ENCODE measurements around the gene AQP5.

Gene AQP5

DNA sequence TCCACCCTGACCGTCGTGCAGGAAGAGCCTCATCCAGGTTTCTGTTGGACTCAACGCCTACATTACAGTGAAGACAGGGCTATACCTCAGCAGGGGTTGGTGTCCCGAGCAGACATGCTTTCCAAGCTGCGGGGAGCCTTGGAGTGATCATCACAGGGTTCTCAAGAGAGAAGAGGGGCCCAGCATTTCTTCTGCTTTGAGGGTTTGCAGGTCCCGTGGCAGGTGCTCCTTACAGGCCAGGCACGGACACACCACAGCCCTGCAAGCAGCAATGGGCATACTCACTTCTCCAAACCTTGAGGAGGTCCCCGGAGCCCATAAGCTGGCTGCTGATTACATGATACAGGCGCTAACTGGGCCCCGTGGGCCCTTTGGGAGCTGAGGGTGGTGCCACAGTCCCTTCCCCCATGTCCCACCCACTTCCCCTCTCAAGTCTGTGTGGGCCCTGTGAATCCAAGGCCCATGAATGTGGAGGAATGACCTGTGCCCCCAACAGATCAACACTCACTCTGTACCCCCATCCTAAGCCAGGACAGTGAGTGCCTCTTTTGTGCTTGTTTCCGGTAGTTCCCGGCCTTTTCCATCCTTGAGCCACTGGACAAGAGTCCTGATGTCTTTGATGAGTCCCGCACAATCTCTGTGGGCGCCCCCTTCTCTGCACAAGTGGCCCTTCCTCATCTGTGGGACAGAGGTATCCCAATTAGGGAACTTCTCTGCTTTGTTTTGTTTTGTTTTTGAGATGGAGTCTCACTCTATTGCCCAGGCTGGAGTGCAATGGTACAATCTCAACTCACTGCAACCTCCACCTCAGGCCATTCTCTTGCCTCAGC is 10.0 kb upstream of the AQP5 start:
- no peak for DNase-seq

DNA sequence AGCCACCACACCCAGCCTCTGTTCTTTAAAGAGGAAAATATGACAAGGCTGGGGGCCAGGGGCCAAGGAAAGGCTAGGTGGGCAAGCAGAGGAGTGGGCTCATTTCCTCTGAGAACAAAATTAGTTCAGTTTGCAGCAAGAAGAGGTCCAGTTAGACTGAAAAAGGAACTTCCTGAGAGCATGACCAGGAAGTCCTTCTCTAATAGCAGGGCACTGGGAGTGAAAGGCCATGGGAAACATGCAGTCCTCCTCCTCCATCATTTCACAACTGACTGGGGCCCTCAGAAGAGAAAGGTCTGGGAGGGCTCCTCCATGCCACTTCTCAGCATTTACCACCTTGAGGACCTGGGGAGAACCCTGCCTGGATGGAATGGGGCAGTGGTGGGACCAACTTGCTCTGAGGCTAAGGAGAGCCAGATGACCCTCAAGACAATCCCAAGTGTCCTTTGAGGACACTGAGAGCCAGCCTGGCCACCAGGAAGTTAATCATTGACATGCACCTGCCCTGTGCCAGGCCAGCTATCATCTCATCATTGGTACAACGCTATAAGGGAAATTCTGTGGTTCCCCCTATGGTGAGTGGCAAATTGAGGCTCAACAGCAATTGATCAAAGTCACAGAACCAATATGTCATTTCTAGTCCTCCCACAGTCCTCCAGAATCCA is 9.1 kb upstream of the AQP5 start:
- DNase-seq = no peak

DNA sequence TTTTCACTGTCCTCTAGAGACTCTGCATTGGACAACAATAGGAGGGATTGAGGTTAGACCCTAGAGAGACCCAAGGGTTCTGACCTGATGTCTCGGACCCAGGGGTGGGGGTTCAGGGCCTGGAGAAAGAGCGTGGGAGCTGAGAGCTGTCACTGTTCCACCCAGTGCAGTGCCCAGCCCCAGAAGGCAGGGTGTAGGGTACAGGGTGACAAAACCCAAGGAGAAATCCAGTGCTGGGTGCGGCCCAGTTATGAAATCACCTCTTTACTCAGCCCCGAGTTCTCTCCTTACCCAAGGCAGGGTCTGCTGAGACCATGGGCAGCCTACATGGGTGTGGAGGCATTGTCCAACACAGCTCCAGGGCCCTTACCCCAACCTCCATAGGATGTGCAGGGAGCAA is 8.5 kb upstream of the AQP5 start:
- no peak for DNase-seq

DNA sequence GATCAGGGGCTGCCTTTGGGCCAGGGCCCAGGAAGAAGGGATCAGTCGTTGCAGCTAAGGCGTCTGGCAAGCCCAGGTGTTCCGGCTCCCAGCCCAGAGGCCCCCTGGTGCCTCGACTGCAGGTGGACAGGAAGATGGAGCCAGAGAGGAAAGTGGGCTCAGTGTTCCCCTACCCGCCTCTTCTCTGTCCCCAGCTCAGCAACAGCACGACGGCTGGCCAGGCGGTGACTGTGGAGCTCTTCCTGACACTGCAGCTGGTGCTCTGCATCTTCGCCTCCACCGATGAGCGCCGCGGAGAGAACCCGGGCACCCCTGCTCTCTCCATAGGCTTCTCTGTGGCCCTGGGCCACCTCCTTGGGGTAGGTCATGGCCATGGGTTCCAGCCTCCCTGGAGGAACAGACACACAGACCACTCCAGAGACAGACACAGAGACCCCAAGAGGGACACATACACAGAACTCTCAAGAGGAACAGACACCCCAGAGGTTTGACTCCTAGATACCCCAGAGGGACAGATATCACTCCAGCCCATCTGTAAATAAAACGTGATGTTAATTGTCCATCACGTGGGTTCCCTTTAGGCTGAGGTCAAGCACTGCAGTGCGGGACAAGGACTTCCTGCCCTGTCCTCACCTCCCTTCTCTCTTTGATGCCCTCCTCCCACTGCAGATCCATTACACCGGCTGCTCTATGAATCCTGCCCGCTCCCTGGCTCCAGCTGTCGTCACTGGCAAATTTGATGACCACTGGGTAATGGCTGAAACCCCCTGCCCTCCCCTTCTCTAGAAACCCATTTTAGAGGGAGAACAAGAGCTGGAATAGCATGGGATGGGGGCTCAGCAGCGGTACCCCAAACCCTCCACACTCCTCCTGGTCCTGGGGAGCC is 7.5 kb upstream of the AQP5 start:
- DNase-seq = no peak

DNA sequence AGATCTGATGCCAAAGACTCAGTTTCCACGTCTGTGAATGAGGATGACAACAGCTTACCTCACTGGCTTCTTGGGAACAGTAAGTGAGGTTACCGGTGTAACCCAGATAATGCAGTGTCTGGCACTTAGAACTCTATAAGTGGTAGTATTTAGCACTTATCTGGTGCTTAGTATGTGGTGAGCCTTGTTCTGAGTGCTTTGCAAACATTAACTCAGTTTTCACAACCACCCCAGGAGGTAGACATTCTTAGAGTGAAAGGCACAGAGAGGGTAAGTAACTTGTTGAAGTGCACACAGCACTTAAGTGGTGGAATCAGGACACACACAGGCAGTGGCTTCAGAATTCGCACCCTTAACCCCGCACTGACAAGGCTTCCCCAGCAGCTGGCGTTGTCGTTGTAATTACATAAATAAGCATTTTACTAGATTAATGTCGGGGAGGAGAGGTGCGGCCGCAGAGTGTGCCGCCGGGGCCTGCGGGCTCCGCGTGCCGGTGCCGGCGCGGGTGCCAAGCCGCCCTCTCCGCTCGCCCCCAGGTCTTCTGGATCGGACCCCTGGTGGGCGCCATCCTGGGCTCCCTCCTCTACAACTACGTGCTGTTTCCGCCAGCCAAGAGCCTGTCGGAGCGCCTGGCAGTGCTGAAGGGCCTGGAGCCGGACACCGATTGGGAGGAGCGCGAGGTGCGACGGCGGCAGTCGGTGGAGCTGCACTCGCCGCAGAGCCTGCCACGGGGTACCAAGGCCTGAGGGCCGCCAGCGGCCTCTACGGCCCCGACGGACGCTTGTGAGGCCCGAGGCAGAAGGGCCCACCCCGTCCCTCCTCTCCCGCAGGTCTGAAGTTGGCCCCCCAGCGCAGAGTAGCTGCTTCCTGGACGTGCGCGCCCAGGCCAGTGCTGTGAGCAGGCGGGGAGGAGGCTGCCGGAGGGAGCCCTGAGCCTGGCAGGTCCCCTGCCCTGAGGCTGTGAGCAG is 6.5 kb upstream of the AQP5 start:
- DNase-seq = no peak

DNA sequence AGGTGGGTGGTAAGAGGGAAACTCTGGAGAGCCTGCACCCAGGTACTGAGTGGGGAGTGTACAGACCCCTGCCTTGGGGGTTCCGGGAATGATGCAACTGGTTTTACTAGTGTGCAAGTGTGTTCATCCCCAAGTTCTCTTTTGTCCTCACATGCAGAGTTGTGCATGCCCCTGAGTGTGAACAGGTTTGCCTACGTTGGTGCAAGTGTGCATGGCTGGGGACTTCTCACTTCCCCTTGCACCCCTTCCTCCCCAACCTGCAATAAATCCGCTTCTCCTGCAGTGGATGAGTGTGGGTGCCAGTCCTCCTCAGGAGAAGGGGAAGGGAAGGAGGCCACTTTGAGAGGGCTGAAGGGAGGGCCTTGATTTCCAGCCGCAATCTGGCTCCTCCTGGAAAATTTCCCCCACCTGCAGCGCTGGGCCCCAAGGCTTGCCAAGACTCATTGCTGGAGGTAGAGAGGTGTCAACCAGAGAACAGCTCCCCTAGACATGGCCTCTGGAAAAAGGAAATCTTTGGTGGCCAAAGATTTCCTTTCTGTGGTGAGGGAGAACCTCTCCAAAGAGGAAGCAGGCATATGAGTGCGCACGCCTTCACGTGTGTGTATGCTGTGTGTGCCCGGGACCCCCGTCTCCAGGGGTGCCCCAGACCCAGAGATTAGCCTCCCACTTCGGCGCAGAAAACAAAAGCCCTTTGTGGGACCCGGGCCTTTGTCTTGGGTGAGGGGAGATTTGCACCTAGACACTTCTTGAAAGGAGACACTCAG is 5.6 kb upstream of the AQP5 start:
- DNase-seq = no peak

DNA sequence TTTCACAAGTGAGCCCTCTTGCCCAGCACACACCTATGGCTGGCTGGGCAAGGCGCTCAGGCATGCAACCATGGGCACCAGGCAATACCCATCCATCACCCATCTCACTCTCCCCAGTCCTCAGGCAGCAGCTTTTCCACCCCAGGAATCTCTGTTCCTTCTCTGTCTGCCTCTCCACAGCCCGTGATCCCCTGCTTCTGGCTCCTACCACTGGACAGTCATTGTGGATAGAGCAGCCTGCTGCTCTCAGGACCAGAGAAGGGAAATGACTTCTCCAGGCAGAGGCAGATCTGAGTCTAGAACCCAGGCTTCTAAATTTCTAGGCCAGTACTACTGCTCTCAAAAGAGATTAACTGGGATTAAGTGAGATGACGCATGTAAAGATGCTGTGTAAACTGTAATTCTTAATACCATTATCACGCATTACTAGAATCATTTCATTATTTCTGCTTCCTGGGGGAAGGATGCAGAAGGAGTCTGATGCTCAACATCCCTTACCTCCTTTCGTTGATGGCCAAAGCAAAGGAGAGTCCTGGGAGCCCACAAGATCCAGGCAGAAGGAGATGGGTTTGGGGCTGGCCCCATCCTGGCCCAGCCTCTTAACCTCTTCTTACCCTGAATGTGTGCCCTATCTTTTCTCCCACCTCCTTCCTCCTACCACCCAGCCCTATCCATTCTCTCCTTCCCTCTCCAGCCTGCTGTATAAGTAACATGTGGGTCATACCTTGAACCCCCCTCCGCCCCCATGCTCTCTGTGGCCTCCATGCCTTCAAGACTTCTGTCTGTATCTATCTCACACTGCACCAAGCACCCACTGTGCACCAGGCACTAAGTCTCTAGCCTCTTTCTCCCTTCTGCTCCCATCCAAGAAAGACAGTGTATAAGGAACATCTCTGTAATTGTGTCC is 4.8 kb upstream of the AQP5 start:
- DNase-seq = no peak

DNA sequence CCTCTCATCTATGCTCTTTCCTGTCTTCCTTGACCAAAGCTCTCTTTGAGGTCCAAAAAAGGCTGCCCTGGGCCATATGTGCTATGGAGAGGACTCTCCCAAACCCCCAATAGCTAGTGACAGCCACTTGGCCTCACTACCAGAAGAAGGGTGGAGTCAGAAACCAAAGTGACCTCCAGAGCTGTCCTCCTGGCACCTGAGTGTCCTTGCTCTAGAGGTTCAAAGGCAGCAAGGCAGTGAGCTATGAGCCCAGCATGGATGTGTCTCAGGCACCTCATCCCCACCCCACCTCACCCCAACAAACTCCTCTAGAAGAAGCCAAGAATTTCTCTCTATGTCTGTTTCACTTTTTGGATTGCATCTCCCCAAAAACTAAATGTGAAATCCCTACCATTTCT is 4.1 kb upstream of the AQP5 start:
- DNase-seq = no peak

DNA sequence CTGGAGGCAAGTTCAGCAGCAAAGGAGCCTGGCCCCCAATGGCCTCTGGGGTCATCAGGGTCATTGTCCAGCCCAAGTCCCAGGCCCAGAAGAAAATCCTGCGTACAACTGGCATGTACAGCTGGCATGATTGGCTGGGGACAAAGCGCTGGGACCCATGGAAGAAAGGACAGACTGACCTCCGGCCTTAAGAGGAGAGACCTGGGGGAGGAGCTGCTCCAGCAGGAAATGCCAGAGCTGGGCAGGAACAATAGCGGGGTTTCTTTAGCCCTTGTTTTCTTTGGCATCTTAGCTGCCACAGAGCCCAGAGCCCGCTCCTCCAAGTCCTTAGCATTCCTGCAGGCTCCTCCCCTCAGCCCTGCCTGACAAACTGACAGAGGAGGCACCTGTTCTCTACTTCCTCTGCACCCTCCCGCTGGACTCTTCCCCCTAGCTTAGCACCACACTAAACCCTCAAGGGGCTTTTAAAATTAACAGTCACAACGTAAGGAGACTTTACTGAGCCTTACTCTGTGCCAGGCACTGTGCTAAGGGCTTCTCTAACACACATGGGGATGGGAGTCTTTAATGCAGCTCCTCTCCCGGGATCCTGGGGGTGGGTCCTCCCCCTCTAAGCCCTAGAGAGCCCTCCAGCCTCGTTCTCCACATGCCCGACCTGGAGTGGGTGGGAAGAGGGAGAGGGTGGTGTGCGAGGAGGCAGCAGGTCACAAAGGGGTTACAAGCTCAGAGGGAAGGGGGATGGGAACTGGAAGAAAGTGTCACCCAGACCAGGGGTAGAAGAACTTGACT is 1.8 kb upstream of the AQP5 start:
- no peak for DNase-seq

DNA sequence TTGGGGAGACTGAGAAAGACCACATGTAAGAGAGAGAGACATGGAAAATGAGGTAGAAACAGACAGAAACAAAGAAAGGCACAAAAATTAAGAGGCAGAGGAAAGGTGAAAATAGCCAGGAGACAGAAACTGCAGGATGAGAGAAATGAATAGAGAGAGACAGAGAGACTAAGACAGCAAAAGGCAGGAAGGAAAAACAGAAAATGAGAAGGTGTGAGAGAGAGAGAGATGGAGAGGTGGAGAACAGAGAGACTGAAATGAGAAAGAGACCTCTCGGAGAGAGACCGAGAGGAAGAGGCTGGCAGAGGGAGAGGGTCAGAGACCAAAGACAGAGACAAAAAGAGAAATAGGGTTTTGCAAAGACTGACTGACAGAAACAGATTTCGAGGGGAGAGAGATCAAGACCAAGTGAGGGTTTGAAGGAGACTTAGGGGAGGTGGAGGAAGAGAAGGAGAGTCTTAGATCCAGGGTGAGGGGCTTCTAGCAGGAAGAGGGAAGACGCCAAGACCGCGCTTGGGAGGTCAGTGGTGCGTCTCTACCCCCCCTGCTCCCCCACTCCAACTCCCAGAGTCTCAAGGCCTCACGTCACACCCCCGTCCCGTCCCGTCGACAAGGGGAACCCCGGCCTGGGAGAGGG is 1.1 kb upstream of the AQP5 start:
- no peak for DNase-seq

DNA sequence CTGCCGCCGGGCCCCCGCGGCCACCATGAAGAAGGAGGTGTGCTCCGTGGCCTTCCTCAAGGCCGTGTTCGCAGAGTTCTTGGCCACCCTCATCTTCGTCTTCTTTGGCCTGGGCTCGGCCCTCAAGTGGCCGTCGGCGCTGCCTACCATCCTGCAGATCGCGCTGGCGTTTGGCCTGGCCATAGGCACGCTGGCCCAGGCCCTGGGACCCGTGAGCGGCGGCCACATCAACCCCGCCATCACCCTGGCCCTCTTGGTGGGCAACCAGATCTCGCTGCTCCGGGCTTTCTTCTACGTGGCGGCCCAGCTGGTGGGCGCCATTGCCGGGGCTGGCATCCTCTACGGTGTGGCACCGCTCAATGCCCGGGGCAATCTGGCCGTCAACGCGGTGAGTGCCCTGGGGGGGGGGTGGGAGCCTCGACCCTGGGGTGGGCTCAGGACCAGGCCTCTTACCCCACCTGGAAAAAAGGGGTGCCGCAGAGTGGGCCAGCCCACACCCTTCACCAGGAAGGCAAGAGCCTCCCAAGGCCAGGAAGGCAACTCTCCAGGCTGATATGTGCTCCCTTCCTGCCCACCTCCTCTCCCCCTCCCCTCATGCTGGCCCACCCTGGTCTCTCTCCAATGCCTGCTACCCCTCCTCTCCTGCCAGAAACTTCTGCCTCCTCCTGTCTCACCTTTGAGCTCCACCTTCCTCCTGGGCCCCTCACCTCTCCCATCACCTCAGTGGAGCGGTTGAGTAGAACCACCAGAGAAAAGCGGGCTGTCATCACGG is 507 bp downstream of the AQP5 start:
- no peak for DNase-seq

DNA sequence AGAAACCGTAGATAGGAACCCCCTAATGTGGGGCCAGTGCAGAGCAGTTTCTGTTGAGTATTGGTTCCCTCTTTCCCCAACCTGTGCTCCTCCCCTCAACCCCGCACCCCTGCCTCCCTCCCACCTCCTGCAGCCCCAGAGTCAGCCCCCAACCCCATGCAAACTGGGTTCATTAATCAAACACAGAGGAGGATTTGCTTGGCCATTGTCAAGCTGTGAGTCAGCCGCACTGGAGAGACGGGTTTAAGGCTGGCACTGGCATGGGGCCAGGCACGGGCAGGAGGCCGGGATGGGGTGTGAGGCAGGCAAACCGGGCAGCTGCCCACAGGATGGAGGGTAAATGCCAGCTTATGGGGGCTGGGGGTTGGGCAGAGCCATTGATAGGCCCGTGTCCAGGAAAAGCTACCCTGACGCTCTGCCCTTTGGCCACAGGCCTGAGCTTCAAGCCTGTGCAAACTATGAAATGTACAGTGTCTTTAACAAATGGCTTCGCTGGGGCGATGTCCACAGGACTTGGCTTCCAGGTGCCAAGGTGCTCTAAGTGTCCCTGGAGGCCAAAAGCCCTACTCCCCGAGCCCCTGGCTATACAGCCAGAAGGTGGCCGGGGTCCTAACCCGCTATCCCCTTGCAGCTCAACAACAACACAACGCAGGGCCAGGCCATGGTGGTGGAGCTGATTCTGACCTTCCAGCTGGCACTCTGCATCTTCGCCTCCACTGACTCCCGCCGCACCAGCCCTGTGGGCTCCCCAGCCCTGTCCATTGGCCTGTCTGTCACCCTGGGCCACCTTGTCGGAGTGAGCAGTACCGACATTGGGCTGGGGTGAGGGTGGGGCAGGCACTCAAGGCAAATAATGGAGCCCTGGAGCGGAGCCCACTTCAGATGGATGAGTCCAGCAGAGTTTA is 1.4 kb downstream of the AQP5 start:
- no peak for DNase-seq

DNA sequence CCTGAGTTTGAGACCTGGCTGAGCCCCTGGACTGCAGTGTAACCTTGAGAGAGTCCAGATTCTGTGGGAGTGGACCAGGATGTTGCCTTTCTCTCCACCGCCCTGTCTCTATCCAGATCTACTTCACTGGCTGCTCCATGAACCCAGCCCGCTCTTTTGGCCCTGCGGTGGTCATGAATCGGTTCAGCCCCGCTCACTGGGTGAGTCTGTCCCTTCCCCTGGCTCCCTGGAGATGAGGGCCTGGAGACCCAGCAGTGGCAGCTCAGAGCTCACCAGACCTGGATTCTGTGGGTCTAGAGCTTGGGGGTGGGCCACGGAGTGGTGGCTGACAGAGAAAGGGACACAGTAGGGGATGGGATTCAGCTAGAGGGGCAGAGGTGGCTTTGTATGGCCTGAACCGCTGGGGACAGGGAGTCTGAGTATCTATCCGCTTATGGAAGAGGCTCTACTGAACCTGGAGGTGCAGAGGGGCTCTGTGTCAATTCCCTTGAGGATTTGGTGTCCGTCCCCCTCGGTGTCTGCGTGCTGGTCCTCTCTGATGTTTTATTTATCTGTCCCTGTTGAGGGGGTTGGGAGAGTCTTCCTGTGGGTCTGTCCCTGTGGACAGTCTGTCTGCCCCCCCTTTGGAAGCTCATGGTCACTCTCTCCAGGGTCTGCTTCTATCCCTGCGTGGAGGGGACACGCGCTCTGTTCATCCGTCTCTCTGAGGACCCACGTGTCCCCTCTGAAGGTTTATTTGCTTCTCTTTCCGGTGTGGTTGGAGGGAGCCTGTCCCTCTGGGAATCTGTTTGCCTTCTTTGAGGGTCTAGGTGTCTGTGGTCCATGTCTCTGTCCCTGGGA is 2.5 kb downstream of the AQP5 start:
- DNase-seq = no peak

DNA sequence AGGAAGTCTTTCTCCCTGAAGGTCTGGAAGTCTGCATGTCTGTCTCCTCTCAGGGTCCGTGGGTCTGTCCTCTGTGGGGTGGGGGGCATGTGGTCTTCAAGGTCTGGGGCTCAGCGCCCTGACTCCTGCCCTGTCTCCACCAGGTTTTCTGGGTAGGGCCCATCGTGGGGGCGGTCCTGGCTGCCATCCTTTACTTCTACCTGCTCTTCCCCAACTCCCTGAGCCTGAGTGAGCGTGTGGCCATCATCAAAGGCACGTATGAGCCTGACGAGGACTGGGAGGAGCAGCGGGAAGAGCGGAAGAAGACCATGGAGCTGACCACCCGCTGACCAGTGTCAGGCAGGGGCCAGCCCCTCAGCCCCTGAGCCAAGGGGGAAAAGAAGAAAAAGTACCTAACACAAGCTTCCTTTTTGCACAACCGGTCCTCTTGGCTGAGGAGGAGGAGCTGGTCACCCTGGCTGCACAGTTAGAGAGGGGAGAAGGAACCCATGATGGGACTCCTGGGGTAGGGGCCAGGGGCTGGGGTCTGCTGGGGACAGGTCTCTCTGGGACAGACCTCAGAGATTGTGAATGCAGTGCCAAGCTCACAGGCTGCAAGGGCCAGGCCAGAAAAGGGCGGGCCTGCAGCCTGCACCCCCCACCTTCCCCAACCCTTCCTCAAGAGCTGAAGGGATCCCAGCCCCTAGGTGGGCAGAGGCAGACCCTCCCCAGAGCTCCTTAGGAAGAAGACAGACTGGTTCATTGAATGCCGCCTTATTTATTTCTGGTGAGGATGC is 3.4 kb downstream of the AQP5 start:
- no peak for DNase-seq

DNA sequence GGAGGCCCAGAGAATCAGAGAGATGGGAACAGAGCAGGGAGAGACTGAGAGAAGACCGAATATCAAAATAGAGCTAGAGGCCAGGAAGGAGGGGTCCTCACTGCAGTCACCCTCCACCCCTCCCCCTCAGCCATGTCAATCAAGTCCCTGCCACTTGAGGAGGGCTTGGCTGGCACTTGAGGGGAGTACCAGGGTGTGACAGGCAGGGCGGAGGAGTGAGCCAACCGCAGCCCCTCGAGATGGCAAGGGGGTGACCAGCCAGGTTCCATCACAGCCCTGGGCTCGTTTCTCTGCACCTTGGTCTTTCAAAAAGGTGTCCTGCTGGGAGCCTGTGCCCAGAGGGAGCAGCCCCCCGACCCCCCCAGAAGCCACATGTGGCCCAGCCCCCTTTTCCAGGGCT is 4.2 kb downstream of the AQP5 start:
- DNase-seq = no peak

Measured in NCI-H2171 (cell line).